H54 (cell line): ENCODE results near the gene INAVA.
"Not testable (repeated sequence)": the region's sequence is repeated elsewhere in the genome, so short reads cannot be mapped to it uniquely, and the experiment has no call there.

Experiments used
- DNase-seq: peaks from one replicate; pipeline ENCODE4 v3.0.0; 2011; ENCODE audit warnings: low spot score, mixed read lengths; ENCODE audit not compliant: insufficient read length
- FAIRE-seq: peaks from 3 replicates; lab custom pipeline; 2011; peaks lifted over from hg19 to GRCh38; lab: Jason Lieb, UNC
- POLR2A ChIP-seq: IDR thresholded peaks from 2 replicates; pipeline ENCODE4 v1.6.1; 2011; ENCODE audit warnings: low read depth, mild to moderate bottlenecking, low read length

Gene INAVA

DNA sequence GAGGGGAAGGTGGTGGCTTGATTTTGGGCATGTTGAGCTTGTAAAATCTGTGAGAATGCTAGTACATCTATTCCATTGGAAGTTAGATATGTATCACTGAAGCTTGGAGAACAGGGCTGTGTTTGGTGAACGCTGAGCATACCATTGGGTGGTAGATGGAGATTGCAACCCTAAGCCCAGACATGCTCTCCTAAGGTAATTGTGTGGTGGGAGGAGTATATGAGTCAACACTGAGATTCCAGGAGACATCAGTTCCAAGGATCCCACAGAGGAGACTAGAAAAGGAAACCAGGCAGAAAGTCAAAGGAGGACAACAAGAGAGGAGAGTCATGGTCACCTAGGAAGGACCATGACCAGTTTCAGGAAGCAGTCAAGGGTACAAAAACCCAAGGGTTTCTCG, 68.4 kb downstream of the INAVA start:
- no peak for TF ChIP-seq POLR2A
- no peak for DNase-seq
- FAIRE-seq: no peak

DNA sequence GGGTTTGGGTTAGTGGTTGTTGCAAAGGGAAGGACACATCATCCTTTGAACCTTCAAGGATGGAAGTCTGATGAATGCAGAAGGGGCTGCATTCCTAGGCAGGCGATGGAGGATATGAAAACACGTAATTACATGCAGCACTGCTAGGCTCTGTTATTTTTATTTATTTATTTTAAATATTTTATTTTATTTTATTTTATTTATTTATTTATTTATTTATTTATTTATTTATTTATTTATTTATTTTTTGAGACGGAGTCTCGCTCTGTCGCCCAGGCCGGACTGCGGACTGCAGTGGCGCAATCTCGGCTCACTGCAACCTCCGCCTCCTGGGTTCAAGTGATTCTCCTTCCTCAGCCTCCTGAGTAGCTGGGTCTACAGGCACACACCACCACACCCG, 69.2 kb downstream of the INAVA start:
- FAIRE-seq, DNase-seq: not testable (repeated sequence)
